MM.1S (cell line): ENCODE measurements around the gene CIZ1.

Source experiments
- DNase-seq: peaks from one replicate; pipeline ENCODE4 v3.0.0-alpha.2; 2015
- H2AFZ ChIP-seq: fragments of 300-600 bp; sonication (generic); 2 replicates; pipeline ENCODE4 v1.6.0; 2016; ENCODE audit warnings: antibody characterized with exemption, low read length
- H3F3A ChIP-seq: fragments of 300-600 bp; sonication (generic); 2 replicates; pipeline ENCODE4 v1.6.1; 2016; ENCODE audit warnings: mild to moderate bottlenecking, antibody characterized with exemption, low read length, moderate library complexity, mixed read lengths; ENCODE audit not compliant: insufficient read depth
- H3K27ac ChIP-seq: fragments of 300-600 bp; sonication (generic); 2 replicates; pipeline ENCODE4 v1.5.1; 2016; ENCODE audit warnings: mild to moderate bottlenecking, low read length
- H3K27me3 ChIP-seq: fragments of 300-600 bp; sonication (generic); replicated peaks from 2 replicates; pipeline ENCODE4 v1.6.0; 2016; ENCODE audit warnings: low read length; ENCODE audit not compliant: insufficient read depth
- H3K36me3 ChIP-seq: fragments of 300-600 bp; sonication (generic); replicated peaks from 2 replicates; pipeline ENCODE4 v1.6.1; 2016; ENCODE audit warnings: mild to moderate bottlenecking, low read length, mixed read lengths; ENCODE audit not compliant: insufficient read depth
- H3K4me1 ChIP-seq: fragments of 300-600 bp; sonication (generic); 2 replicates; pipeline ENCODE4 v1.6.1; 2016; ENCODE audit warnings: low read length, mixed read lengths
- H3K4me2 ChIP-seq: fragments of 300-600 bp; sonication (generic); 2 replicates; pipeline ENCODE4 v1.6.0; 2016; ENCODE audit warnings: low read depth, low read length
- H3K4me3 ChIP-seq: fragments of 300-600 bp; sonication (generic); 2 replicates; pipeline ENCODE4 v1.5.1; 2016; ENCODE audit warnings: low read length, mixed read lengths
- H3K79me2 ChIP-seq: fragments of 300-600 bp; sonication (generic); 2 replicates; pipeline ENCODE4 v1.6.1; 2016; ENCODE audit warnings: mixed run types, low read length, mixed read lengths
- H3K9ac ChIP-seq: fragments of 300-600 bp; sonication (generic); 2 replicates; pipeline ENCODE4 v1.6.1; 2016; ENCODE audit warnings: low read length, mixed read lengths
- H3K9me2 ChIP-seq: fragments of 300-600 bp; sonication (generic); replicated peaks from 2 replicates; pipeline ENCODE4 v1.6.1; 2016; ENCODE audit warnings: mild to moderate bottlenecking, low read length, mixed read lengths; ENCODE audit not compliant: insufficient read depth
- H3K9me3 ChIP-seq: fragments of 300-600 bp; sonication (generic); replicated peaks from 2 replicates; pipeline ENCODE4 v1.6.1; 2016; ENCODE audit warnings: mild to moderate bottlenecking, low read length, mixed read lengths; ENCODE audit not compliant: insufficient read depth
- H4K20me1 ChIP-seq: fragments of 300-600 bp; sonication (generic); 2 replicates; pipeline ENCODE4 v1.6.1; 2016; ENCODE audit warnings: mild to moderate bottlenecking, low read length, moderate library complexity, mixed read lengths; ENCODE audit not compliant: insufficient read depth
- CTCF ChIP-seq: fragments of 300-600 bp; sonication (generic); IDR thresholded peaks from 2 replicates; pipeline ENCODE4 v1.5.1; 2016; ENCODE audit warnings: antibody characterized with exemption, low read length, mixed read lengths
- EZH2 ChIP-seq: fragments of 300-600 bp; sonication (generic); optimal IDR thresholded peaks from 2 replicates; pipeline ENCODE3; 2017; ENCODE audit warnings: low read depth, mild to moderate bottlenecking, antibody characterized with exemption, low read length, mixed read lengths
- EZH2phosphoT487 ChIP-seq: fragments of 300-600 bp; sonication (generic); IDR thresholded peaks from 2 replicates; pipeline ENCODE4 v1.6.1; 2018; ENCODE audit warnings: antibody characterized with exemption, low read length

Gene CIZ1

GRCh38 chr9:128141604-128142003 is 49.8 kb downstream of the CIZ1 start:
- no peak overlapping the region for H3K4me2 ChIP-seq
- no peaks in the 10 kb centered on the region for H3K36me3 ChIP-seq
- no peaks in the 10 kb centered on the region for H3F3A ChIP-seq
- H3K79me2 ChIP-seq: no peaks in the 10 kb centered on the region
- H3K4me1 ChIP-seq: no peaks in the 10 kb centered on the region
- no peak overlapping the region for H2AFZ ChIP-seq
- no peak overlapping the region for H3K9ac ChIP-seq
- H3K27ac ChIP-seq: no peak overlapping the region
- no peaks in the 10 kb centered on the region for H4K20me1 ChIP-seq
- DNase-seq: no peak
- TF ChIP-seq EZH2: no peak
- no peak for TF ChIP-seq CTCF
- no peak for TF ChIP-seq EZH2phosphoT487
- H3K9me2 ChIP-seq: no peaks in the 10 kb centered on the region
- H3K4me3 ChIP-seq: no peak overlapping the region
- H3K9me3 ChIP-seq: no peaks in the 10 kb centered on the region
- peaks cover 15% of the 10 kb centered on the region for H3K27me3 ChIP-seq

GRCh38 chr9:128139621-128140020 is 51.8 kb downstream of the CIZ1 start:
- Histone ChIP-seq H4K20me1 (no peaks in the 10 kb centered on the region), H2AFZ (no peak overlapping the region), H3K9me2 (no peaks in the 10 kb centered on the region), H3K4me1 (no peaks in the 10 kb centered on the region), H3K79me2 (no peaks in the 10 kb centered on the region), H3K27ac (no peak overlapping the region), H3K36me3 (no peaks in the 10 kb centered on the region), H3K9ac (no peak overlapping the region), H3K4me3 (no peak overlapping the region), H3K9me3 (no peaks in the 10 kb centered on the region), H3K4me2 (no peak overlapping the region), H3K27me3 (peaks cover 13% of the 10 kb centered on the region), H3F3A (no peaks in the 10 kb centered on the region)
- DNase-seq: no peak
- TF ChIP-seq EZH2phosphoT487 (no peak), EZH2 (no peak), CTCF (no peak)

GRCh38 chr9:128138001-128138400 is 53.4 kb downstream of the CIZ1 start:
- no peaks in the 10 kb centered on the region for H4K20me1 ChIP-seq

More at GRCh38 chr9:128138001-128138400, 53.4 kb downstream of the CIZ1 start:
- DNase-seq: no peak
- H3K79me2 ChIP-seq: no peaks in the 10 kb centered on the region
- H3K27me3 ChIP-seq: peaks cover 29% of the 10 kb centered on the region
- no peaks in the 10 kb centered on the region for H3K36me3 ChIP-seq
- no peak overlapping the region for H3K4me3 ChIP-seq
- no peak overlapping the region for H3K27ac ChIP-seq
- TF ChIP-seq EZH2phosphoT487 (no peak), EZH2 (no peak), CTCF (no peak)
- H3K9me3 ChIP-seq: no peaks in the 10 kb centered on the region
- H3K4me2 ChIP-seq: no peak overlapping the region
- H3K4me1 ChIP-seq: no peaks in the 10 kb centered on the region
- no peak overlapping the region for H3K9ac ChIP-seq
- H3F3A ChIP-seq: no peaks in the 10 kb centered on the region
- H2AFZ ChIP-seq: no peak overlapping the region
- no peaks in the 10 kb centered on the region for H3K9me2 ChIP-seq
